DND-41 (cell line): ENCODE measurements around the gene MEGF11.

Experiments
- ATAC-seq: fragments of 200-7000 bp; cut with Tn5 transposase; 3 replicates; pipeline ENCODE4 v1.9.1; 2021; ENCODE audit warnings: low read depth; ENCODE audit not compliant: insufficient read depth
- DNase-seq: peaks from one replicate; pipeline ENCODE4 v3.0.0-alpha.2; 2020
- H2AFZ ChIP-seq: 2 replicates; pipeline ENCODE4 v1.6.0; 2012; ENCODE audit warnings: low read depth, low read length
- H3K27ac ChIP-seq: 2 replicates; pipeline ENCODE4 v1.5.1; 2012; ENCODE audit warnings: low read length, inconsistent platforms
- H3K27me3 ChIP-seq: fragments of 200-600 bp; sonication (generic); 2 replicates; pipeline ENCODE4 v1.6.0; 2012; ENCODE audit warnings: low read length, mild to moderate bottlenecking, inconsistent platforms; ENCODE audit not compliant: insufficient read depth, poor library complexity
- H3K36me3 ChIP-seq: 2 replicates; pipeline ENCODE4 v1.5.1; 2012; ENCODE audit warnings: low read length, inconsistent platforms; ENCODE audit not compliant: insufficient read depth
- H3K4me1 ChIP-seq: 2 replicates; pipeline ENCODE4 v1.5.1; 2012; ENCODE audit warnings: mild to moderate bottlenecking, low read length; ENCODE audit not compliant: insufficient read depth
- H3K4me2 ChIP-seq: 2 replicates; pipeline ENCODE4 v1.6.0; 2012; ENCODE audit warnings: mild to moderate bottlenecking, moderate library complexity, low read length, inconsistent platforms; ENCODE audit not compliant: insufficient read depth
- H3K4me3 ChIP-seq, 2 experiments: fragments of 200-600 bp in 1 of 2; shearing (Covaris generic) in 1 of 2; 2 replicates each; pipeline ENCODE4 v1.5.1; 2012 to 2016; ENCODE audit warnings: inconsistent platforms in 2 of 2, low read length in 2 of 2, mild to moderate bottlenecking in 2 of 2, low read depth in 1 of 2, moderate library complexity in 1 of 2
- H3K79me2 ChIP-seq: 2 replicates; pipeline ENCODE4 v1.6.0; 2012; ENCODE audit warnings: low read length, inconsistent platforms; ENCODE audit not compliant: insufficient read depth
- H3K9ac ChIP-seq: 2 replicates; pipeline ENCODE4 v1.6.0; 2012; ENCODE audit warnings: low read depth, mild to moderate bottlenecking, inconsistent platforms, low read length, moderate library complexity
- H3K9me3 ChIP-seq: 2 replicates; pipeline ENCODE4 v1.5.1; 2012; ENCODE audit warnings: low read length, moderate library complexity, mild to moderate bottlenecking, inconsistent platforms; ENCODE audit not compliant: insufficient read depth, severe bottlenecking
- H4K20me1 ChIP-seq: 2 replicates; pipeline ENCODE4 v1.6.0; 2012; ENCODE audit warnings: low read length; ENCODE audit not compliant: insufficient read depth
- EZH2 ChIP-seq: IDR thresholded peaks from 3 replicates; pipeline ENCODE4 v1.6.1; 2012; ENCODE audit warnings: borderline replicate concordance, low read depth, mild to moderate bottlenecking, moderate library complexity, low read length, inconsistent platforms; ENCODE audit not compliant: severe bottlenecking
- TF ChIP-seq, protein P1 (sequence below): IDR thresholded peaks from 2 replicates; pipeline ENCODE4 v1.5.1; 2012; ENCODE audit warnings: borderline replicate concordance, low read length, moderate library complexity, mild to moderate bottlenecking; ENCODE audit not compliant: poor library complexity, severe bottlenecking; ENCODE audit errors: extremely low read depth

MEGF11 gene

DNA sequence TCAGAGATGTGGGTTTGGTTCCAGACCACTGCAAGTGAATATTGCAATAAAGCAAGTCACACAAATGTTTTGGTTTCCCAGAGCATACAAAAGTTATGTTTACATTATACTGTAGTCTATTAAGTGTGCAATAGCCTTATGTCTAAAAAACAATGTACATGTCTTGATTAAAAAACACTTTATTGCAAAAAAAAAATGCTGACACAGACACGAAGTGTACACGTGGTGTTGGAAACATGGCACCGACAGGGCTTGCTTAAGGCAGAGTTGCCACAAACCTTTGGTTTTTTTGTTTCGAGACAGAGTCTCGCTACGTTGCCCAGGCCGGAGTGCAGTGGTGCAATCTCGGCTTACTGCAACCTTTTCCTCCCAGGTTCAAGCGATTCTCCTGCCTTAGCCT is 334.2 kb downstream of the MEGF11 start:
- H3K4me2 ChIP-seq, result no peak overlapping the region
- H3K36me3 ChIP-seq, result no peaks in the 10 kb centered on the region
- no peaks in the 10 kb centered on the region for H3K9me3 ChIP-seq
- no peak for TF ChIP-seq EZH2
- H3K9ac ChIP-seq, result no peak overlapping the region
- ATAC-seq (no peak), DNase-seq (no peak)
- no peak overlapping the region for H2AFZ ChIP-seq
- H3K27me3 ChIP-seq, result no peaks in the 10 kb centered on the region
- H4K20me1 ChIP-seq, result no peaks in the 10 kb centered on the region
- no peaks in the 10 kb centered on the region for H3K4me1 ChIP-seq
- H3K4me3 ChIP-seq, result no peak overlapping the region
- no peaks in the 10 kb centered on the region for H3K79me2 ChIP-seq
- H3K27ac ChIP-seq, result no peak overlapping the region

DNA sequence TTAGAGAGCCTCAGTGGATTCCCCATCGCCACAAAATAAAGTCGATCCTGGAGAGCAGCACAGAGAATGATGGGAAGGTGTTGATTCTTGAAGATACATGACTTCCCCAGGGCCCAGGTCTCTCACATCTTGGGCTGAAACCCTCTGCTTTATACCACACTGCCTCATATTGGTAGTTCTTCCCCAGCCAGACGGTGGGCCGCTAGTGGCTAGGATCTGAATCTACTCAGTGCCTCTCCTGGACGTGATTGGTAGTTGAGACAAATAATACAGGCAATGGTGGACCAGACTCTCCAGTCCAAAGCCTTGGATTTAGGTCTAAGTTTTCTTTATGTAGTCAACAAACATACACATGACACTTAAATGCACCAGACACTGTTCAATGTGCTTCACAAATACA is 334.6 kb downstream of the MEGF11 start:
- TF ChIP-seq EZH2, result no peak
- no peak for DNase-seq
- Histone ChIP-seq H3K27me3 (no peaks in the 10 kb centered on the region), H4K20me1 (no peaks in the 10 kb centered on the region), H3K9ac (no peak overlapping the region), H3K79me2 (no peaks in the 10 kb centered on the region), H3K36me3 (no peaks in the 10 kb centered on the region), H3K27ac (no peak overlapping the region), H3K4me2 (no peak overlapping the region), H3K4me3 (no peak overlapping the region), H3K9me3 (no peaks in the 10 kb centered on the region), H3K4me1 (no peaks in the 10 kb centered on the region), H2AFZ (no peak overlapping the region)
- no peak for ATAC-seq

DNA sequence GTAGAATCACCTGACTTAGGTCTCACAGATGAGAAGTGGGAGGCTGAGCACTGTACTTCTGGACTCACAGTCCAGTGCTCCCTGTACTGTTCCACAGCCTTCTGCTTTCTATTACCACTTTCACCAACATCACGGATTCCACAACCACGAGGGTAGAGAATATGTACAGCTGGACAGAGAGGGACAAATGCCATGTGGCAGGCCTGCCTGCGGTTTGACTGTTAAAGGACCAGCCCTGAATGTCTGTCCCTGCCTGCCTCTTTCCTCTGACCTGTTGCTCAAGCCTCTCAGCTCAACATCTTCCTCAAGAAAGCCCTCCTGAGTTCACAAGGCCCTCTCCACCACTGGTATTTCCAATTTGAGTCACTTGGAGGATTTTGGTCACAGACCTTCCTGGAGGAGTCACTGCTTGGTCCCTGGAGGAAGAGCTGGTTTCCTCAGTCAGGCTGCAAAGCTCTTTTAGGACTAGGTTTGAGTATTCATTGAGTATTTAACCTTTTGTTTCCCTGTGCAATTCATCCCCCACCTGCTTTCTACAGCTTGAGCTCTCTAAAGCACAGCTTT is 335.1 kb downstream of the MEGF11 start:
- Histone ChIP-seq H3K27me3 (no peaks in the 10 kb centered on the region), H3K4me1 (no peaks in the 10 kb centered on the region), H3K79me2 (no peaks in the 10 kb centered on the region), H3K4me2 (no peak overlapping the region), H3K9ac (no peak overlapping the region), H3K4me3 (no peak overlapping the region), H3K36me3 (no peaks in the 10 kb centered on the region), H3K27ac (no peak overlapping the region), H3K9me3 (no peaks in the 10 kb centered on the region), H2AFZ (no peak overlapping the region), H4K20me1 (no peaks in the 10 kb centered on the region)
- ATAC-seq, result no peak
- TF ChIP-seq EZH2, result no peak
- TF ChIP-seq, protein P1, sequence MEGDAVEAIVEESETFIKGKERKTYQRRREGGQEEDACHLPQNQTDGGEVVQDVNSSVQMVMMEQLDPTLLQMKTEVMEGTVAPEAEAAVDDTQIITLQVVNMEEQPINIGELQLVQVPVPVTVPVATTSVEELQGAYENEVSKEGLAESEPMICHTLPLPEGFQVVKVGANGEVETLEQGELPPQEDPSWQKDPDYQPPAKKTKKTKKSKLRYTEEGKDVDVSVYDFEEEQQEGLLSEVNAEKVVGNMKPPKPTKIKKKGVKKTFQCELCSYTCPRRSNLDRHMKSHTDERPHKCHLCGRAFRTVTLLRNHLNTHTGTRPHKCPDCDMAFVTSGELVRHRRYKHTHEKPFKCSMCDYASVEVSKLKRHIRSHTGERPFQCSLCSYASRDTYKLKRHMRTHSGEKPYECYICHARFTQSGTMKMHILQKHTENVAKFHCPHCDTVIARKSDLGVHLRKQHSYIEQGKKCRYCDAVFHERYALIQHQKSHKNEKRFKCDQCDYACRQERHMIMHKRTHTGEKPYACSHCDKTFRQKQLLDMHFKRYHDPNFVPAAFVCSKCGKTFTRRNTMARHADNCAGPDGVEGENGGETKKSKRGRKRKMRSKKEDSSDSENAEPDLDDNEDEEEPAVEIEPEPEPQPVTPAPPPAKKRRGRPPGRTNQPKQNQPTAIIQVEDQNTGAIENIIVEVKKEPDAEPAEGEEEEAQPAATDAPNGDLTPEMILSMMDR, result no peak
- no peak for DNase-seq

DNA sequence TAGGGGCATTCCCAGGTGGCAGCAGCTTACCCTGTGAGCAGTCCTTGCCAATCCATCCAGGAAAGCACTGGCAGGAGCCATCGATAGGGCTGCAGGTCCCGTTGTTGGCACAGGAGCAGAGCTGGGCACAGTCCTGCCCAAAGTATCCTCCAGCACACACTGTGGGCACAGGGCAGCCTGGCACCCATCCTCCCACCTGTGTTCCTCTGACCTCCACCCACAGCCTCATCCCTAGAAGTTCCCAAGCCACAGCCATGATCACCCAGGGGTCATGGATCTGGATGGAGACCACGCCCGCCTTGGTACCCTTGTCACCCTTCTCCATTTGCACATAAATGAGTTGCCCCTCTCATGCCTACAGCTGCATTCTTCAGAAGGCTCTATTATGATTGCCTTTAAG is 335.6 kb downstream of the MEGF11 start:
- DNase-seq, result no peak
- no peaks in the 10 kb centered on the region for H3K9me3 ChIP-seq
- no peaks in the 10 kb centered on the region for H3K4me1 ChIP-seq
- no peaks in the 10 kb centered on the region for H3K36me3 ChIP-seq
- TF ChIP-seq EZH2, result no peak
- TF ChIP-seq, protein P1, result no peak
- no peaks in the 10 kb centered on the region for H3K27me3 ChIP-seq
- no peaks in the 10 kb centered on the region for H4K20me1 ChIP-seq
- no peaks in the 10 kb centered on the region for H3K79me2 ChIP-seq
- no peak overlapping the region for H3K9ac ChIP-seq
- H3K4me2 ChIP-seq, result no peak overlapping the region
- no peak overlapping the region for H2AFZ ChIP-seq
- H3K4me3 ChIP-seq, result no peak overlapping the region
- H3K27ac ChIP-seq, result no peak overlapping the region
- ATAC-seq, result no peak
